ENCODE data around the gene GBA3. TPM values are rescaled to one million over a fixed set of nuclear protein-coding genes. Genes with fewer than 3 reads are reported as not detected.

GBA3 gene
- not detected in 2 replicates for total RNA-seq (2014; rRNA removed; shearing (Covaris generic))

GRCh38 chr4:22692736-22693135 lies at the start of gene GBA3:
GBA3 (plus strand) TSS chr4:22692937.

Other genes with a start within 250 kb of the GBA3 start
- 21.5 and 21.7 TPM in 2 replicates for gene ADGRA3, start 176.9 kb upstream of the GBA3 start, total RNA-seq (2014; rRNA removed; shearing (Covaris generic))